GM12864 (cell line): Measurements from ENCODE around the gene CNGA3.

Source experiments
- DNase-seq: peaks from one replicate; pipeline ENCODE4 v3.0.0-alpha.2; 2011; ENCODE audit warnings: low read depth
- H3K4me3 ChIP-seq: 2 replicates; pipeline ENCODE4 v1.5.1; 2011; ENCODE audit warnings: mild to moderate bottlenecking, low read depth, low read length, control low read depth
- CTCF ChIP-seq: IDR thresholded peaks from 2 replicates; pipeline ENCODE4 v1.5.1; 2011; ENCODE audit warnings: low read depth, mild to moderate bottlenecking, moderate library complexity, low read length, control low read depth, inconsistent platforms; ENCODE audit errors: missing control alignments

CNGA3 gene

GRCh38 chr2:98332989-98333388 lies 13.3 kb upstream of the CNGA3 start:
- no peak for TF ChIP-seq CTCF
- DNase-seq: no peak
- H3K4me3 ChIP-seq: no peak overlapping the region

- DNase-seq: no peak
- no peak overlapping the region for H3K4me3 ChIP-seq
- TF ChIP-seq CTCF: no peak
Measured at GRCh38 chr2:98333922-98334321, 12.3 kb upstream of the CNGA3 start.

- no peak overlapping the region for H3K4me3 ChIP-seq
- TF ChIP-seq CTCF: no peak
- DNase-seq: no peak
Measured at GRCh38 chr2:98334439-98335078, 11.7 kb upstream of the CNGA3 start.

GRCh38 chr2:98335271-98335670 lies 11.0 kb upstream of the CNGA3 start:
- DNase-seq: no peak
- no peak for TF ChIP-seq CTCF
- H3K4me3 ChIP-seq: no peak overlapping the region

- no peak for TF ChIP-seq CTCF
- DNase-seq: no peak
- no peak overlapping the region for H3K4me3 ChIP-seq
Measured at GRCh38 chr2:98341241-98341640, 5.0 kb upstream of the CNGA3 start.

- no peak overlapping the region for H3K4me3 ChIP-seq
- TF ChIP-seq CTCF: no peak
- DNase-seq: no peak
Measured at GRCh38 chr2:98343285-98343684, 3.0 kb upstream of the CNGA3 start.
